Small intestine (tissue), 7 donors: ENCODE data around the gene ARPP21. TPM values are rescaled to one million over a fixed set of nuclear protein-coding genes. Genes with fewer than 3 reads are reported as not detected.

ENCODE experiments used
- DNase-seq, 2 donors: peaks; one replicate each; pipeline versions ENCODE4 v3.0.0 to v3.0.0-alpha.2; 2013
- FAIRE-seq: peaks from 2 replicates; lab custom pipeline; 2012; peaks lifted over from hg19 to GRCh38; lab: Jason Lieb, UNC
- H3K27ac ChIP-seq, 3 donors: one replicate each; pipeline ENCODE4 v1.5.1; 2013; ENCODE audit warnings: low read length in 2 of 3, mild to moderate bottlenecking in 2 of 3, control low read depth in 1 of 3, inconsistent platforms in 1 of 3, low read depth in 1 of 3, moderate library complexity in 1 of 3
- H3K27me3 ChIP-seq, 3 donors: one replicate each; pipeline ENCODE4 v1.6.1; 2013; ENCODE audit warnings: low read length in 3 of 3, inconsistent platforms in 1 of 3; ENCODE audit not compliant: control insufficient read depth in 3 of 3, insufficient read depth in 3 of 3
- H3K36me3 ChIP-seq, 3 donors: one replicate each; pipeline ENCODE4 v1.6.1; 2013; ENCODE audit warnings: low read length in 3 of 3, inconsistent platforms in 1 of 3, low read depth in 1 of 3, mild to moderate bottlenecking in 1 of 3, moderate library complexity in 1 of 3; ENCODE audit not compliant: control insufficient read depth in 3 of 3, insufficient read depth in 2 of 3
- H3K4me1 ChIP-seq, 3 donors: one replicate each; pipeline ENCODE4 v1.6.1; 2013; ENCODE audit warnings: low read length in 2 of 3, inconsistent platforms in 1 of 3, low read depth in 1 of 3, mild to moderate bottlenecking in 1 of 3, moderate library complexity in 1 of 3; ENCODE audit not compliant: control insufficient read depth in 3 of 3, insufficient read depth in 2 of 3
- H3K4me3 ChIP-seq, 3 donors: one replicate each; pipeline ENCODE4 v1.5.1; 2013; ENCODE audit warnings: low read length in 3 of 3, control low read depth in 1 of 3, inconsistent platforms in 1 of 3, low read depth in 1 of 3, mild to moderate bottlenecking in 1 of 3, moderate library complexity in 1 of 3
- H3K9me3 ChIP-seq, 2 donors: one replicate each; pipeline ENCODE4 v1.6.1; 2013; ENCODE audit warnings: low read depth in 1 of 2, low read length in 1 of 2; ENCODE audit not compliant: control insufficient read depth in 2 of 2, insufficient read depth in 1 of 2
- WGBS, 3 donors: extraction: QIAGEN DNeasy Blood & Tissue Kit; methylation state at CpG; one replicate each; pipeline ENCODE4 v1.1.7; 2013; 5-methylcytosine and 5-hydroxymethylcytosine counted together
- polyA plus RNA-seq, 4 donors: library from polyadenylated mRNA; stranded (reverse) in 3 of 4; unstranded in 1 of 4; fragments of 200-250 nt in 3 of 4; fragments of 120-200 nt in 1 of 4; gene quantifications; one replicate each; pipeline versions ENCODE4 v1.2.1 to v1.2.3, GENCODE V29; 2013
- donor health status: healthy with polysubstance abuse.
- donor health status: control.
- donor health status: control.
- donor health status: Bipolar disorder and iron deficiency.
- donor health status: healthy.

ARPP21 gene
- polyA plus RNA-seq, 4 donors, result 0.74 to 1.4 TPM; not detected in 2

GRCh38 chr3:35663471-35663870, 24.1 kb downstream of the ARPP21 start:
- no peak overlapping the region for H3K27ac ChIP-seq
- no peaks in the 10 kb centered on the region for H3K4me1 ChIP-seq
- no peaks in the 10 kb centered on the region for H3K9me3 ChIP-seq
- no peak for DNase-seq
- H3K4me3 ChIP-seq, result no peak overlapping the region
- 74 to 82% (median 82%) methylated on average over 10 of the region's 10 CpGs for WGBS, 3 donors
- H3K27me3 ChIP-seq, result no peaks in the 10 kb centered on the region
- no peak for FAIRE-seq
- H3K36me3 ChIP-seq, result no peaks in the 10 kb centered on the region

DNA sequence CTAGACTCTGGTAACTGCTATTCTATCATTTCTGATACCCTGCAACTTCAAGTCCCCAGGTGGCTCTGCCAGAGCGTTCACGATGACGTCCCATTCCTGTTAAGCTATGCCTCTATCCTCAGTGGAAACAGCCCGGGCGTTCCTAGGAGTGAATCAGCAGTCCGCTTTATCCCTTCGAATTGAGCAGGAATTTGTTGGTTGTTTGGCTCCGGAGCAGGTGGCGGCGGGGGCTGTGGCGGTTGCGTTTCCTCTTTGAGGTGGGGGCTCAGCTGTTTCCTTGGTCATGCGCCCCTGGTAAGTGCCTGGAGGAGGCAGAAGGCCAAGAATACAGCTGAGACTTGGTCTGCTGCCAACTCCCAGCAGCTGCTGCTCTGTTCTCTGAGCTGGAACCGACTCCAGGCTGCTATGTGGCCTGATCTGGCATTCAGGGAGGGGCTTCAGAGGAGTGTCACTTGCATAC, 25.2 kb downstream of the ARPP21 start:
- WGBS, 3 donors, result 4 to 10% (median 10%) methylated on average over 14 of the region's 14 CpGs
- H3K4me3 ChIP-seq, result no peak overlapping the region
- H3K27ac ChIP-seq, result no peak overlapping the region
- no peaks in the 10 kb centered on the region for H3K36me3 ChIP-seq
- DNase-seq, result peak; percentile 12 to 21
- no peaks in the 10 kb centered on the region for H3K27me3 ChIP-seq
- FAIRE-seq, result no peak
- no peaks in the 10 kb centered on the region for H3K4me1 ChIP-seq
- H3K9me3 ChIP-seq, result no peaks in the 10 kb centered on the region

DNA sequence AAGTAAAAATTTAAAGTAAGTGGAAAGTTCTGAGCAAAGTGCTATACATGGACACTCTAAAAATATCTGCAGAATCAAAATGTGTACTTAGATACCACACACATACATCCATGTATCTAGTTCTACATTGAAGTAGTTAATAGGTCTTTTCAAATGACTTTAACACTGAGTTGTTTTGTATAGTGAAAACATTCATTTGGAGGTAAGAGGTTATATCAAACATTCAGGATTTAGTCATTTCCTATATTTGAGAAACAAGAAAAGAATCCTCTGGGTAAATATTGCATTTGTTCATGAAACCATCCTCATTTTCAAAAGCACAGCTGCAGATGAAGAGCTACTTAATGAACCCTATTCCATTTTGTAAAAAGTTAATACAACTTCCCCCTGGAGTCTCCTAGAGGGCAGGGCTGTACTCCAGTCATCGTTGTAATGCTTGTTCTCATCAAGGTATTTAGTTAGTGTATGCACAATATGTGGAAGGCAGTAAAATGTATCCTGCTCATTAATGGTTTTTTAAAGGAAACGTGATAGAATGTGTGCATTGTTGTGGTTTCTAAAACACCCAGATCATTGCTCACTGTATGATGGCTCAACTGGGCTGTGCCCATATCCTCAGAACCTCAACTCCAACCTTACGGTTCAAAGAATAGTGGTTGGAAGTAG, 26.2 kb downstream of the ARPP21 start:
- no peak overlapping the region for H3K27ac ChIP-seq
- DNase-seq (no peak), FAIRE-seq (no peak)
- H3K9me3 ChIP-seq, result no peaks in the 10 kb centered on the region
- H3K27me3 ChIP-seq, result no peaks in the 10 kb centered on the region
- H3K4me1 ChIP-seq, result no peaks in the 10 kb centered on the region
- no peaks in the 10 kb centered on the region for H3K36me3 ChIP-seq
- no peak overlapping the region for H3K4me3 ChIP-seq
- WGBS, 3 donors, result 48 to 73% (median 48%) methylated on average over 3 of the region's 3 CpGs

GRCh38 chr3:35666888-35667287, 27.6 kb downstream of the ARPP21 start:
- FAIRE-seq (no peak), DNase-seq (no peak)
- Histone ChIP-seq H3K27me3 (no peaks in the 10 kb centered on the region), H3K4me1 (no peaks in the 10 kb centered on the region), H3K4me3 (no peak overlapping the region), H3K27ac (no peak overlapping the region), H3K36me3 (no peaks in the 10 kb centered on the region), H3K9me3 (no peaks in the 10 kb centered on the region)
- WGBS, 3 donors, result 88 to 93% (median 92%) methylated on average over 1 of the region's 1 CpG

DNA sequence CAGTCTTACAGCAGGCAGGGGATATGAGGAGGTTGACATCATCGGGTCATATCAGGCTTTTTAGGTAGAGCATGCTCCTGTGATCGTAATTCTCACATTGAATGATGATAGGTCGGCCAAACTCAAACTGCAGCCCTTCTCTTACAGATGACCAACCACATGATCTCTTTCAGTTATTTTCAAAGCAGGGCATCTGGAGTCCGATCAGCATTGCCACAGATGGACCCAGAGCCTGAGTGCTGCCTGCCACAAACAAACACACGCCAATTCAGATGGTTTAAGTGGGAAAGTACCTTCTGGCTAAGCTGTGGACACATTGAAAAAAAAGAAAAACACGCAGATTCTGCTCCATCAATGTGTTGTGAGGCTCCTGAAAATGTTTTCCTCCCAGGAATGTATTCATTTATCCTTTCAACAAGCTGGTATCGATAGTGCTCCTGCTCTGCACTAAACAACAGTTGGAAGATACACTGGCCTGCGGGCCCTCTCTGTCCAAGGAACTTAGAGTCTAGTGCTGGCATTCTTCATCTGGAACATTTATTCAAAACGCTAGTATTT, 31.2 kb downstream of the ARPP21 start:
- no peak overlapping the region for H3K27ac ChIP-seq
- H3K27me3 ChIP-seq, result no peaks in the 10 kb centered on the region
- no peak overlapping the region for H3K4me3 ChIP-seq
- H3K36me3 ChIP-seq, result no peaks in the 10 kb centered on the region
- H3K4me1 ChIP-seq, result no peaks in the 10 kb centered on the region
- DNase-seq, result no peak
- H3K9me3 ChIP-seq, result no peaks in the 10 kb centered on the region
- 72 to 79% (median 78%) methylated on average over 9 of the region's 9 CpGs for WGBS, 3 donors
- no peak for FAIRE-seq

- WGBS, 3 donors, result 57 to 76% (median 71%) methylated on average over 2 of the region's 2 CpGs
These were observed 32.2 kb downstream of the ARPP21 start for GRCh38 chr3:35671483-35671882.

GRCh38 chr3:35673017-35673416, 33.7 kb downstream of the ARPP21 start:
- H3K27me3 ChIP-seq, result no peaks in the 10 kb centered on the region
- H3K4me3 ChIP-seq, result no peak overlapping the region
- H3K27ac ChIP-seq, result no peak overlapping the region
- H3K4me1 ChIP-seq, result no peaks in the 10 kb centered on the region
- no peak for FAIRE-seq
- H3K36me3 ChIP-seq, result no peaks in the 10 kb centered on the region
- DNase-seq, result no peak
- 69 to 77% (median 74%) methylated on average over 3 of the region's 3 CpGs for WGBS, 3 donors
- no peaks in the 10 kb centered on the region for H3K9me3 ChIP-seq

More at GRCh38 chr3:35671483-35671882, 32.2 kb downstream of the ARPP21 start:
- no peak overlapping the region for H3K4me3 ChIP-seq
- no peaks in the 10 kb centered on the region for H3K4me1 ChIP-seq
- FAIRE-seq, result no peak
- H3K27ac ChIP-seq, result no peak overlapping the region
- no peak for DNase-seq
- H3K27me3 ChIP-seq, result no peaks in the 10 kb centered on the region
- H3K9me3 ChIP-seq, result no peaks in the 10 kb centered on the region
- H3K36me3 ChIP-seq, result no peaks in the 10 kb centered on the region

DNA sequence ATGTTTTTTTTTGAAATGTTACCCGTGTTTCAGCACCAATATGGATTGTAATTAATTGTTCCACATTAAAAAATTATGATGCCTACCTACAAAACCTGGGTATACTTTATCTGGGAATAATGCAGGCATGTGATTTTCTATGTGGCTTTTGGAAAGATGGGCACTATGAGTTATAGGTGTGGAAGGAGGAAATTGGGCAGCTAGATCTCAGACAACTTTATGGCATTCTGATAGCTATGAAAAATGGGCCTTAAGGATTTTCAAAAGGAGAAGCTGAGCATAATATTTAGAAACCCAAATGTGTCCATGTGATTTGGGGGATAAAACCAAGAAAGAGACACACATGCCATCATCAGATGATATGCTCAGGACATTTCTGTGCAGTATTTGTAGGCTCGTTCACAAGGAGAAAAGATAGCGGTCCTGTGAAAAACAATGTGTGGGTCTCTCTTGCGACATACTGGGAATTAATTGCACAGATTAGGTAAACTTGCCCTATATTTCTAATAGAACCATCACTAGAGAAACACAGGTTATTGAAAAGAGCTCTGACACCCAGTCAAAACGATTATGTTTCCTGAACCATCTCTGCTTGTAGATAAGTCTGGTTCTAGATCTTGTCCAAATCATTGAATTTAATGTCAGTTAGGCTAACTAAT, 35.3 kb downstream of the ARPP21 start:
- H3K27me3 ChIP-seq, result peaks cover 0 to under 1% (median 0%) of the 10 kb centered on the region in 3 donors
- DNase-seq (no peak), FAIRE-seq (no peak)
- H3K4me3 ChIP-seq, result no peak overlapping the region
- no peaks in the 10 kb centered on the region for H3K9me3 ChIP-seq
- WGBS, 3 donors, result 78 to 82% (median 80%) methylated on average over 5 of the region's 5 CpGs
- H3K36me3 ChIP-seq, result no peaks in the 10 kb centered on the region
- no peak overlapping the region for H3K27ac ChIP-seq
- H3K4me1 ChIP-seq, result no peaks in the 10 kb centered on the region
